H1 (cell line): ENCODE results near the gene TXNRD2. TPM values are rescaled to one million over a fixed set of nuclear protein-coding genes. Genes with fewer than 3 reads are reported as not detected.

Experiments used
- CTCF ChIA-PET: fragments of 300-600 bp; sonication (Branson Sonifier 250); formaldehyde crosslinking; loops from one replicate; lab custom pipeline; 2021; ENCODE audit not compliant: partially characterized antibody; lab: Charles Lee
- POLR2A ChIA-PET: fragments of 300-600 bp; sonication (Branson Sonifier 250); formaldehyde crosslinking; loops from one replicate; lab custom pipeline; 2021; ENCODE audit warnings: inconsistent platforms; ENCODE audit not compliant: partially characterized antibody; lab: Charles Lee
- DNase-seq, 2 experiments: peaks; one replicate each; pipeline versions ENCODE4 v3.0.0 to v3.0.0-alpha.2; 2010 to 2022; ENCODE audit warnings: low spot score in 2 of 2, low read depth in 1 of 2, mixed read lengths in 1 of 2
- FAIRE-seq: peaks from 2 replicates; lab custom pipeline; 2011; peaks lifted over from hg19 to GRCh38; lab: Jason Lieb, UNC
- H2AFZ ChIP-seq: 2 replicates; pipeline ENCODE4 v1.8.1; 2012; ENCODE audit warnings: low read length, inconsistent platforms
- H2AK5ac ChIP-seq: 2 replicates; pipeline ENCODE4 v1.6.1; 2013; ENCODE audit warnings: low read depth, low read length
- H2BK120ac ChIP-seq: replicated peaks from 2 replicates; pipeline ENCODE3; 2013; ENCODE audit warnings: low read depth, low read length, inconsistent platforms
- H2BK12ac ChIP-seq: 2 replicates; pipeline ENCODE4 v1.6.1; 2013; ENCODE audit warnings: low read depth, low read length
- H2BK15ac ChIP-seq: 2 replicates; pipeline ENCODE4 v1.6.1; 2013; ENCODE audit warnings: low read length
- H2BK20ac ChIP-seq: 2 replicates; pipeline ENCODE4 v1.6.1; 2013; ENCODE audit warnings: low read length
- H2BK5ac ChIP-seq: 2 replicates; pipeline ENCODE4 v1.6.1; 2013; ENCODE audit warnings: low read depth, low read length
- H3K14ac ChIP-seq: 2 replicates; pipeline ENCODE4 v1.6.1; 2013; ENCODE audit warnings: inconsistent platforms; ENCODE audit not compliant: insufficient read length
- H3K18ac ChIP-seq: 2 replicates; pipeline ENCODE4 v1.6.1; 2013; ENCODE audit warnings: low read length; ENCODE audit errors: extremely low read depth
- H3K23ac ChIP-seq: 2 replicates; pipeline ENCODE4 v1.6.1; 2013; ENCODE audit warnings: inconsistent platforms; ENCODE audit not compliant: insufficient read length
- H3K23me2 ChIP-seq: 2 replicates; pipeline ENCODE4 v1.6.1; 2013; ENCODE audit warnings: low read depth, low read length
- H3K27ac ChIP-seq: 2 replicates; pipeline ENCODE4 v1.6.1; 2011; ENCODE audit warnings: low read depth, low read length, inconsistent platforms
- H3K27me3 ChIP-seq, 4 experiments: replicated peaks in 1 of 4; 1 replicate in 1 of 4; 2 replicates in 3 of 4; pipeline versions ENCODE4 v1.6.1 to v1.8.1; 2011 to 2013; ENCODE audit warnings: low read length in 3 of 4, mild to moderate bottlenecking in 3 of 4, inconsistent platforms in 2 of 4, mixed read lengths in 2 of 4, moderate library complexity in 1 of 4; ENCODE audit not compliant: control insufficient read depth in 3 of 4, insufficient read depth in 3 of 4; ENCODE audit errors: extremely low read depth in 1 of 4
- H3K36me3 ChIP-seq, 4 experiments: 2 replicates each; pipeline versions ENCODE4 v1.6.1 to v1.8.1; 2011 to 2013; ENCODE audit warnings: mild to moderate bottlenecking in 4 of 4, low read length in 3 of 4, moderate library complexity in 2 of 4, control low read depth in 1 of 4, inconsistent platforms in 1 of 4; ENCODE audit not compliant: insufficient read depth in 4 of 4, control insufficient read depth in 2 of 4
- H3K4ac ChIP-seq: replicated peaks from 2 replicates; pipeline ENCODE3; 2013; ENCODE audit warnings: low read length, low read depth, mixed read lengths, inconsistent platforms; ENCODE audit not compliant: insufficient read length
- H3K4me1 ChIP-seq, 4 experiments: replicated peaks in 1 of 4; 1 replicate in 1 of 4; 2 replicates in 3 of 4; pipeline versions ENCODE4 v1.6.1 to v1.8.1; 2011 to 2013; ENCODE audit warnings: low read length in 3 of 4, inconsistent platforms in 2 of 4, mixed read lengths in 1 of 4; ENCODE audit not compliant: insufficient read depth in 4 of 4, control insufficient read depth in 3 of 4
- H3K4me2 ChIP-seq, 2 experiments: 2 replicates each; pipeline versions ENCODE4 v1.6.1 to v1.8.1; 2011 to 2013; ENCODE audit warnings: low read depth in 2 of 2, low read length in 2 of 2, control low read depth in 1 of 2, inconsistent platforms in 1 of 2, mild to moderate bottlenecking in 1 of 2; ENCODE audit not compliant: insufficient read depth in 1 of 2
- H3K4me3 ChIP-seq, 4 experiments: fragments of 200-600, 300-600 bp in 1 of 4; sonication (generic), shearing (Covaris generic), sonication (Bioruptor Twin) in 1 of 4; 2 replicates each; pipeline versions ENCODE4 v1.5.1 to v1.8.1; 2011 to 2016; ENCODE audit warnings: low read length in 4 of 4, low read depth in 3 of 4, control low read depth in 2 of 4, inconsistent platforms in 2 of 4, mild to moderate bottlenecking in 2 of 4, mixed read lengths in 1 of 4, moderate library complexity in 1 of 4; ENCODE audit not compliant: insufficient read depth in 2 of 4; ENCODE audit errors: extremely low read depth in 1 of 4
- H3K56ac ChIP-seq: replicated peaks from 2 replicates; pipeline ENCODE3; 2013; ENCODE audit warnings: low read depth, mild to moderate bottlenecking, mixed read lengths, low read length, inconsistent platforms; ENCODE audit not compliant: insufficient read length
- H3K79me1 ChIP-seq: 2 replicates; pipeline ENCODE4 v1.6.1; 2013; ENCODE audit warnings: low read depth, low read length, control low read depth
- H3K79me2 ChIP-seq, 2 experiments: 2 replicates each; pipeline versions ENCODE4 v1.6.1 to v1.8.1; 2012 to 2013; ENCODE audit warnings: low read length in 2 of 2, mild to moderate bottlenecking in 2 of 2, inconsistent platforms in 1 of 2; ENCODE audit not compliant: insufficient read depth in 2 of 2, control insufficient read depth in 1 of 2
- H3K9ac ChIP-seq, 4 experiments: replicated peaks in 1 of 4; 1 replicate in 1 of 4; 2 replicates in 3 of 4; pipeline versions ENCODE4 v1.6.1 to v1.8.1; 2011 to 2013; ENCODE audit warnings: low read depth in 3 of 4, low read length in 3 of 4, control low read depth in 2 of 4, mild to moderate bottlenecking in 2 of 4, moderate library complexity in 2 of 4, inconsistent platforms in 1 of 4; ENCODE audit errors: extremely low read depth in 1 of 4
- H3K9me3 ChIP-seq, 2 experiments: 2 replicates each; pipeline versions ENCODE4 v1.6.1 to v1.8.1; 2012 to 2013; ENCODE audit warnings: mild to moderate bottlenecking in 2 of 2, moderate library complexity in 2 of 2, control low read depth in 1 of 2, inconsistent platforms in 1 of 2, low read depth in 1 of 2, low read length in 1 of 2, mixed read lengths in 1 of 2; ENCODE audit not compliant: insufficient read depth in 2 of 2
- H4K20me1 ChIP-seq, 2 experiments: replicated peaks in 1 of 2; 2 replicates each; pipeline versions ENCODE3 to v1.8.1; 2011 to 2013; ENCODE audit warnings: inconsistent platforms in 2 of 2, low read length in 2 of 2, mild to moderate bottlenecking in 1 of 2; ENCODE audit not compliant: insufficient read depth in 2 of 2, control insufficient read depth in 1 of 2
- H4K5ac ChIP-seq: 2 replicates; pipeline ENCODE4 v1.6.1; 2013; ENCODE audit warnings: low read length, low read depth, mixed read lengths, inconsistent platforms; ENCODE audit not compliant: insufficient read length
- H4K8ac ChIP-seq: 2 replicates; pipeline ENCODE4 v1.8.0; 2013; ENCODE audit warnings: mild to moderate bottlenecking, moderate library complexity, low read length, inconsistent platforms; ENCODE audit not compliant: insufficient read depth; ENCODE audit errors: extremely low read depth
- H4K91ac ChIP-seq: replicated peaks from 2 replicates; pipeline ENCODE3; 2013; ENCODE audit warnings: low read length, mixed read lengths, inconsistent platforms; ENCODE audit not compliant: insufficient read length
- CBX8 ChIP-seq: fragments of 300-800, 300-1000 bp; sonication (generic); IDR thresholded peaks from 2 replicates; pipeline ENCODE4 v1.7.1; 2016; ENCODE audit warnings: low read depth, low read length, borderline replicate concordance
- SIRT6 ChIP-seq: IDR thresholded peaks from one replicate; pipeline ENCODE4 v1.7.1; 2012; ENCODE audit warnings: low read length, inconsistent platforms
- SRF ChIP-seq: IDR thresholded peaks from 2 replicates; pipeline ENCODE4 v1.6.1; 2011; ENCODE audit warnings: mild to moderate bottlenecking, low read depth, low read length, moderate library complexity
- SUZ12 ChIP-seq: fragments of 200-600 bp; sonication (generic); IDR thresholded peaks from 2 replicates; pipeline ENCODE4 v1.6.1; 2012; ENCODE audit warnings: mild to moderate bottlenecking, inconsistent platforms, low read length, moderate library complexity, mixed read lengths
- WGBS, 2 experiments: shearing (Covaris generic) in 1 of 2; methylation state at CpG; one replicate each; pipeline versions ENCODE4 v1.1.6 to v1.1.7; 2013 to 2015; ENCODE audit warnings: low lambda C conversion rate in 2 of 2, mixed read lengths in 2 of 2, inconsistent platforms in 1 of 2, low coverage in 1 of 2, missing lambda C conversion rate in 1 of 2; ENCODE audit not compliant: insufficient replicate concordance in 2 of 2, insufficient coverage in 1 of 2, insufficient read length in 1 of 2; ENCODE audit errors: extremely low coverage in 1 of 2, missing lambda C conversion rate in 1 of 2; 5-methylcytosine and 5-hydroxymethylcytosine counted together
- polyA plus RNA-seq, 7 experiments: library from polyadenylated mRNA; depleted of rRNA in 3 of 7; stranded (reverse) in 5 of 7; unstranded in 2 of 7; fragments of >200 nt in 5 of 7; fragments of 200-250 nt in 2 of 7; gene quantifications; 1 replicate in 5 of 7; 2 replicates in 1 of 7; 4 replicates in 1 of 7; pipeline versions ENCODE4 v1.2.1 to v1.2.3, GENCODE V29; 2011 to 2013; ENCODE audit warnings: missing spikeins in 2 of 7, mixed read lengths in 2 of 7
- total RNA-seq: library from RNA; stranded (reverse); fragmentation: NEBNext Ultra II Directional; extraction: Animal tissue kit (Norgen Biotek cat#: 25700); gene quantifications from 2 replicates; pipeline ENCODE4 v1.2.1, GENCODE V29; 2021

Gene TXNRD2
- total and polyA plus RNA-seq, 2 of the 8 experiments (the other 6 are each of a cell fraction or from before 2014, with no cell fraction given) = 14.8 to 21.9 TPM

DNA sequence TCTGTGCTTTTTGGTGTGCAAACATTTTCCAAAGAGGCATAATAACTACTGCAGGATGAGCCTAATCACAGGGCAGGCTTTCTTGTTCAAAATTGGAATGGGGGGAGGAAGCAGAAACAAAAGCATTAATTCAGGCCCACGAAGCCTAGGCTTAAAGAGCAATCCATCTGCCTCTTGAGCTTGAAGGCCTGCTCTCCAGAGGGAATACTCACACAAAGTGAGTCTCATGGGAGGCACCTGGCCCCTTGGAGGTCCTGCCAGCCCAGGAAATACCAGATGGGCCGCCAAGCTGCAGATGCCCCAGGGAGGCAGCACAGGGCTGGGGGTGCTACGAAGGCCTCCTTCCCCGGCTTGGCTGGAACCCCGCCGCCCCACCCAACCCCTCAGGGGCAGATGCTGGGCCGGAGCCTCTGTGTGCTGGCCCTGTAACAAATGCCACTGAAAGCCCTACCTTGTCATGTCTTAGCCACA is 39.3 kb downstream of the TXNRD2 start:
- Histone ChIP-seq H4K20me1 (no peaks in the 10 kb centered on the region), H2AFZ (no peak overlapping the region), H4K5ac (no peak overlapping the region), H3K36me3 (no peaks in the 10 kb centered on the region), H2BK120ac (no peak overlapping the region), H3K23me2 (no peaks in the 10 kb centered on the region), H2BK20ac (no peak overlapping the region), H3K4me3 (no peak overlapping the region), H2AK5ac (no peak overlapping the region), H3K27ac (no peak overlapping the region), H2BK12ac (no peak overlapping the region), H2BK5ac (no peak overlapping the region), H4K8ac (no peak overlapping the region), H3K9ac (no peak overlapping the region), H3K9me3 (no peaks in the 10 kb centered on the region), H3K4me2 (no peak overlapping the region), H3K18ac (no peak overlapping the region), H4K91ac (no peak overlapping the region), H3K79me2 (no peaks in the 10 kb centered on the region), H3K4ac (no peak overlapping the region), H3K23ac (no peak overlapping the region), H3K27me3 (no peaks in the 10 kb centered on the region; a peak in 1 of 7 replicates), H3K56ac (no peak overlapping the region), H2BK15ac (no peak overlapping the region), H3K4me1 (peaks cover 5 to 12% (median 12%) of the 10 kb centered on the region in 4 experiments), H3K14ac (no peak overlapping the region), H3K79me1 (no peaks in the 10 kb centered on the region)
- POLR2A ChIA-PET = interaction anchor here (1.7 kb wide), 1 partner anchor 47 kb away, joined by 3 read pairs; no protein-coding TSS in a partner anchor
- 95% methylated on average over 4 of the region's 7 CpGs; no CpG with 5 or more reads in 1 of the 2 experiments for WGBS, 2 experiments
- FAIRE-seq (no peak), DNase-seq (no peak)
- CTCF ChIA-PET = interaction anchor here (0.9 to 10.1 kb wide), 9 partner anchors 10 to 222 kb away, joined by 3 to 69 read pairs (median 4); partner anchors contain the start of genes GNB1L and RTL10
- TF ChIP-seq CBX8 (no peak), SIRT6 (no peak), SRF (no peak), SUZ12 (no peak)
